Calu3 (cell line): ENCODE results near the gene HMX1. TPM values are rescaled to one million over a fixed set of nuclear protein-coding genes. Genes with fewer than 3 reads are reported as not detected.

Source experiments
- BruUV-seq: library from RNA; stranded (reverse); fragments of 400-500 nt; replicated peaks from 2 replicates; lab custom pipeline; 2021; lab: Mats Ljungman, UMichigan
- CTCF ChIA-PET: fragments of 300-600 bp; sonication (Branson Sonifier 250); formaldehyde crosslinking; loops from one replicate; lab custom pipeline; 2022; ENCODE audit warnings: antibody characterized with exemption; lab: Charles Lee
- DNase-seq: peaks from one replicate; pipeline ENCODE4 v3.0.0; 2022
- H3K27ac Mint-ChIP-seq: one replicate; pipeline ENCODE4 v1.8.0; 2022; ENCODE audit warnings: mixed read lengths; ENCODE audit not compliant: unreplicated experiment
- H3K27me3 Mint-ChIP-seq: one replicate; pipeline ENCODE4 v1.8.0; 2022; ENCODE audit warnings: mixed read lengths; ENCODE audit not compliant: unreplicated experiment
- H3K36me3 Mint-ChIP-seq: one replicate; pipeline ENCODE4 v1.8.0; 2022; ENCODE audit warnings: mild to moderate bottlenecking, moderate library complexity, mixed read lengths; ENCODE audit not compliant: insufficient read depth, unreplicated experiment
- H3K4me1 Mint-ChIP-seq: one replicate; pipeline ENCODE4 v1.8.0; 2022; ENCODE audit warnings: mild to moderate bottlenecking, low read depth, mixed read lengths; ENCODE audit not compliant: unreplicated experiment
- H3K4me3 Mint-ChIP-seq: one replicate; pipeline ENCODE4 v1.8.0; 2022; ENCODE audit warnings: mild to moderate bottlenecking, low read depth, moderate library complexity, mixed read lengths; ENCODE audit not compliant: unreplicated experiment
- H3K9me3 Mint-ChIP-seq: one replicate; pipeline ENCODE4 v1.8.0; 2022; ENCODE audit warnings: low read depth, mixed read lengths; ENCODE audit not compliant: unreplicated experiment
- CTCF ChIP-seq: fragments of 200-600 bp; IDR thresholded peaks from one replicate; pipeline ENCODE4 v1.8.0; 2022; ENCODE audit warnings: antibody characterized with exemption; ENCODE audit not compliant: unreplicated experiment
- intact Hi-C: fragments of 100-400 bp; cut with micrococcal nuclease; formaldehyde crosslinking; loops from one replicate; pipeline ENCODE4 v1.10.0; 2022; ENCODE audit not compliant: unreplicated experiment
- total RNA-seq: library from RNA; stranded (reverse); gene quantifications from 2 replicates; pipeline ENCODE4 v1.2.3, GENCODE V29; 2022

The HMX1 gene
- total RNA-seq, 1 experiment from 2014 or later, result not detected

- CTCF ChIA-PET, result no interaction called here
- BruUV-seq, result no TSS peak
- H3K36me3 Mint-ChIP-seq, result no peaks in the 10 kb centered on the region
- intact Hi-C loops, result no loop called here
- no peak for TF ChIP-seq CTCF
- H3K4me3 Mint-ChIP-seq, result no peak overlapping the region
- no peaks in the 10 kb centered on the region for H3K4me1 Mint-ChIP-seq
- no peak overlapping the region for H3K27ac Mint-ChIP-seq
- no peaks in the 10 kb centered on the region for H3K9me3 Mint-ChIP-seq
- peaks cover 24% of the 10 kb centered on the region for H3K27me3 Mint-ChIP-seq
- no peak for DNase-seq
These were observed 40.9 kb upstream of the HMX1 start for GRCh38 chr4:8912506-8912905.

GRCh38 chr4:8912089-8912455 is 40.4 kb upstream of the HMX1 start:
- Mint-ChIP-seq H3K27me3 (peaks cover 29% of the 10 kb centered on the region), H3K9me3 (no peaks in the 10 kb centered on the region), H3K4me1 (no peaks in the 10 kb centered on the region), H3K4me3 (no peak overlapping the region), H3K27ac (no peak overlapping the region), H3K36me3 (no peaks in the 10 kb centered on the region)
- no peak for TF ChIP-seq CTCF
- DNase-seq, result no peak
- intact Hi-C loops, result no loop called here
- no TSS peak for BruUV-seq
- CTCF ChIA-PET, result no interaction called here

- no peak overlapping the region for H3K27ac Mint-ChIP-seq
- H3K4me3 Mint-ChIP-seq, result no peak overlapping the region
- TF ChIP-seq CTCF, result no peak
- no peaks in the 10 kb centered on the region for H3K4me1 Mint-ChIP-seq
- H3K27me3 Mint-ChIP-seq, result peaks cover 34% of the 10 kb centered on the region
- H3K9me3 Mint-ChIP-seq, result no peaks in the 10 kb centered on the region
- intact Hi-C loops, result no loop called here
- BruUV-seq, result no TSS peak
- DNase-seq, result no peak
- H3K36me3 Mint-ChIP-seq, result no peaks in the 10 kb centered on the region
- CTCF ChIA-PET, result no interaction called here
These were observed 39.9 kb upstream of the HMX1 start for GRCh38 chr4:8911316-8912088.

- no peak for DNase-seq
- no peak for TF ChIP-seq CTCF
- H3K36me3 Mint-ChIP-seq, result no peaks in the 10 kb centered on the region
- no peaks in the 10 kb centered on the region for H3K4me1 Mint-ChIP-seq
- H3K27ac Mint-ChIP-seq, result no peak overlapping the region
- H3K27me3 Mint-ChIP-seq, result peaks cover 37% of the 10 kb centered on the region
- no peak overlapping the region for H3K4me3 Mint-ChIP-seq
- CTCF ChIA-PET, result no interaction called here
- BruUV-seq, result no TSS peak
- intact Hi-C loops, result no loop called here
- H3K9me3 Mint-ChIP-seq, result no peaks in the 10 kb centered on the region
These were observed 39.2 kb upstream of the HMX1 start for GRCh38 chr4:8910822-8911315.
